Measurements from ENCODE around the gene SCARB1. TPM values are rescaled to one million over a fixed set of nuclear protein-coding genes. Genes with fewer than 3 reads are reported as not detected.

SCARB1 gene
- total RNA-seq, 1 donor from 2014 or later, result 44.5 TPM

- no peaks in the 10 kb centered on the region for H3K27me3 ChIP-seq (ENCODE audit: insufficient read depth, low read length)
- H3K9me3 Mint-ChIP-seq (ENCODE audit: unreplicated experiment), result peaks cover 10% of the 10 kb centered on the region
- peak overlapping the region; percentile 47 for H3K9ac ChIP-seq (ENCODE audit: low read length)
- no peak overlapping the region for H3K4me3 ChIP-seq (ENCODE audit: insufficient read depth, low read depth, low read length)
- TF ChIP-seq EZH2 (IDR thresholded peaks at IDR 0.05; ENCODE audit: insufficient read depth, low read length) (no peak), CTCF (IDR thresholded peaks at IDR 0.05; ENCODE audit: insufficient read depth, low read depth, low read length) (no peak)
- peak overlapping the region; percentile 57 for H3K27ac ChIP-seq (ENCODE audit: low read depth, low read length)
- H3K27ac Mint-ChIP-seq (ENCODE audit: unreplicated experiment), result peak overlapping the region; percentile 79
- H3K27me3 Mint-ChIP-seq (ENCODE audit: low read depth, unreplicated experiment), result no peaks in the 10 kb centered on the region
- H2AFZ ChIP-seq (ENCODE audit: low read depth, low read length), result peak overlapping the region; percentile 38
- no peaks in the 10 kb centered on the region for H3K36me3 ChIP-seq (ENCODE audit: insufficient read depth, low read length)
- H4K20me1 ChIP-seq (ENCODE audit: insufficient read depth, low read length), result no peaks in the 10 kb centered on the region
- H3K79me2 ChIP-seq (ENCODE audit: insufficient read depth, low read length), result no peaks in the 10 kb centered on the region
- peak overlapping the region; percentile 41 for H3K4me2 ChIP-seq (ENCODE audit: low read length)
- DNase-seq (ENCODE audit: low read depth) (peak; percentile 75), FAIRE-seq (no peak)
- H3K4me1 Mint-ChIP-seq (ENCODE audit: low read depth, unreplicated experiment), result peaks cover 26% of the 10 kb centered on the region
- no peak overlapping the region for H3K4me3 Mint-ChIP-seq (ENCODE audit: unreplicated experiment)
- peaks cover 31% of the 10 kb centered on the region for H3K4me1 ChIP-seq (ENCODE audit: insufficient read depth, low read length)
- no peaks in the 10 kb centered on the region for H3K9me3 ChIP-seq (ENCODE audit: insufficient read depth, low read depth, low read length)
- peaks cover 4% of the 10 kb centered on the region for H3K36me3 Mint-ChIP-seq (ENCODE audit: low read depth, unreplicated experiment)
Measured at GRCh38 chr12:124732275-124733075, 131.2 kb downstream of the SCARB1 start.

GRCh38 chr12:124731869-124732268 lies 131.8 kb downstream of the SCARB1 start:
- no peak overlapping the region for H3K4me3 Mint-ChIP-seq (ENCODE audit: unreplicated experiment)
- Histone ChIP-seq H3K4me1 (ENCODE audit: insufficient read depth, low read length) (peaks cover 31% of the 10 kb centered on the region), H2AFZ (ENCODE audit: low read depth, low read length) (no peak overlapping the region), H3K9ac (ENCODE audit: low read length) (peak overlapping the region; percentile 47), H3K4me3 (ENCODE audit: insufficient read depth, low read depth, low read length) (no peak overlapping the region), H4K20me1 (ENCODE audit: insufficient read depth, low read length) (no peaks in the 10 kb centered on the region), H3K27me3 (ENCODE audit: insufficient read depth, low read length) (no peaks in the 10 kb centered on the region), H3K4me2 (ENCODE audit: low read length) (peak overlapping the region; percentile 41), H3K36me3 (ENCODE audit: insufficient read depth, low read length) (no peaks in the 10 kb centered on the region), H3K9me3 (ENCODE audit: insufficient read depth, low read depth, low read length) (no peaks in the 10 kb centered on the region), H3K79me2 (ENCODE audit: insufficient read depth, low read length) (no peaks in the 10 kb centered on the region), H3K27ac (ENCODE audit: low read depth, low read length) (peak overlapping the region; percentile 57)
- no peak for TF ChIP-seq CTCF (IDR thresholded peaks at IDR 0.05; ENCODE audit: insufficient read depth, low read depth, low read length)
- TF ChIP-seq EZH2 (IDR thresholded peaks at IDR 0.05; ENCODE audit: insufficient read depth, low read length), result no peak
- FAIRE-seq (no peak), DNase-seq (ENCODE audit: low read depth) (no peak)
- peak overlapping the region; percentile 79 for H3K27ac Mint-ChIP-seq (ENCODE audit: unreplicated experiment)
- H3K36me3 Mint-ChIP-seq (ENCODE audit: low read depth, unreplicated experiment), result peaks cover 4% of the 10 kb centered on the region
- H3K4me1 Mint-ChIP-seq (ENCODE audit: low read depth, unreplicated experiment), result peaks cover 24% of the 10 kb centered on the region
- H3K9me3 Mint-ChIP-seq (ENCODE audit: unreplicated experiment), result peaks cover 5% of the 10 kb centered on the region
- no peaks in the 10 kb centered on the region for H3K27me3 Mint-ChIP-seq (ENCODE audit: low read depth, unreplicated experiment)

GRCh38 chr12:124730455-124730932 lies 133.2 kb downstream of the SCARB1 start:
- H3K27ac ChIP-seq (ENCODE audit: low read depth, low read length), result no peak overlapping the region
- no peak for FAIRE-seq
- H3K36me3 Mint-ChIP-seq (ENCODE audit: low read depth, unreplicated experiment), result peaks cover 5% of the 10 kb centered on the region

More at GRCh38 chr12:124730455-124730932, 133.2 kb downstream of the SCARB1 start:
- H4K20me1 ChIP-seq (ENCODE audit: insufficient read depth, low read length), result no peaks in the 10 kb centered on the region
- Mint-ChIP-seq H3K27me3 (ENCODE audit: low read depth, unreplicated experiment) (no peaks in the 10 kb centered on the region), H3K4me1 (ENCODE audit: low read depth, unreplicated experiment) (peaks cover 25% of the 10 kb centered on the region), H3K27ac (ENCODE audit: unreplicated experiment) (peak overlapping the region; percentile 84), H3K4me3 (ENCODE audit: unreplicated experiment) (no peak overlapping the region), H3K9me3 (ENCODE audit: unreplicated experiment) (peaks cover 8% of the 10 kb centered on the region)
- no peaks in the 10 kb centered on the region for H3K9me3 ChIP-seq (ENCODE audit: insufficient read depth, low read depth, low read length)
- peak overlapping the region; percentile 6 for H3K4me2 ChIP-seq (ENCODE audit: low read length)
- no peak overlapping the region for H3K4me3 ChIP-seq (ENCODE audit: insufficient read depth, low read depth, low read length)
- no peak overlapping the region for H2AFZ ChIP-seq (ENCODE audit: low read depth, low read length)
- no peak overlapping the region for H3K9ac ChIP-seq (ENCODE audit: low read length)
- H3K79me2 ChIP-seq (ENCODE audit: insufficient read depth, low read length), result no peaks in the 10 kb centered on the region
- no peaks in the 10 kb centered on the region for H3K36me3 ChIP-seq (ENCODE audit: insufficient read depth, low read length)
- TF ChIP-seq EZH2 (IDR thresholded peaks at IDR 0.05; ENCODE audit: insufficient read depth, low read length) (no peak), CTCF (IDR thresholded peaks at IDR 0.05; ENCODE audit: insufficient read depth, low read depth, low read length) (no peak)
- no peaks in the 10 kb centered on the region for H3K27me3 ChIP-seq (ENCODE audit: insufficient read depth, low read length)
- peak; percentile 64 for DNase-seq (ENCODE audit: low read depth)
- H3K4me1 ChIP-seq (ENCODE audit: insufficient read depth, low read length), result peaks cover 31% of the 10 kb centered on the region

Measured in astrocyte (in vitro differentiated cells and primary cell).